DMS53 (cell line): ENCODE measurements around the gene LDLRAD4.

ENCODE experiments used
- DNase-seq: peaks from one replicate; lab custom pipeline; 2025; lab: John Stamatoyannopoulos, UW

The LDLRAD4 gene

GRCh38 chr18:13285874-13286273, 67.3 kb downstream of the LDLRAD4 start:
- DNase-seq = no peak

GRCh38 chr18:13286456-13287125, 68.0 kb downstream of the LDLRAD4 start:
- no peak for DNase-seq

- no peak for DNase-seq
These were observed 68.8 kb downstream of the LDLRAD4 start for GRCh38 chr18:13287372-13287771.

- DNase-seq = no peak
These were observed 70.1 kb downstream of the LDLRAD4 start for GRCh38 chr18:13288509-13289133.

- no peak for DNase-seq
These were observed 71.1 kb downstream of the LDLRAD4 start for GRCh38 chr18:13289481-13290205.

GRCh38 chr18:13290856-13291271, 72.3 kb downstream of the LDLRAD4 start:
- DNase-seq = no peak

- no peak for DNase-seq
These were observed 72.7 kb downstream of the LDLRAD4 start for GRCh38 chr18:13291299-13291698.

- DNase-seq = no peak
These were observed 73.3 kb downstream of the LDLRAD4 start for GRCh38 chr18:13291745-13292447.

GRCh38 chr18:13292736-13293135, 74.2 kb downstream of the LDLRAD4 start:
- no peak for DNase-seq

GRCh38 chr18:13294309-13294708, 75.7 kb downstream of the LDLRAD4 start:
- DNase-seq = no peak

GRCh38 chr18:13295894-13296293, 77.3 kb downstream of the LDLRAD4 start:
- no peak for DNase-seq

GRCh38 chr18:13296867-13297574, 78.5 kb downstream of the LDLRAD4 start:
- DNase-seq = no peak

- no peak for DNase-seq
These were observed 79.7 kb downstream of the LDLRAD4 start for GRCh38 chr18:13298262-13298661.

- no peak for DNase-seq
These were observed 81.5 kb downstream of the LDLRAD4 start for GRCh38 chr18:13300029-13300428.

GRCh38 chr18:13300796-13301195, 82.2 kb downstream of the LDLRAD4 start:
- DNase-seq = no peak

GRCh38 chr18:13302040-13302439, 83.5 kb downstream of the LDLRAD4 start:
- DNase-seq = no peak

- no peak for DNase-seq
These were observed 84.1 kb downstream of the LDLRAD4 start for GRCh38 chr18:13302457-13303225.

GRCh38 chr18:13303756-13304364, 85.3 kb downstream of the LDLRAD4 start:
- DNase-seq = no peak

GRCh38 chr18:13305301-13305700, 86.7 kb downstream of the LDLRAD4 start:
- DNase-seq = no peak

- DNase-seq = no peak
These were observed 88.0 kb downstream of the LDLRAD4 start for GRCh38 chr18:13306583-13306982.

GRCh38 chr18:13308369-13308768, 89.8 kb downstream of the LDLRAD4 start:
- DNase-seq = no peak
